ENCODE results near the gene UNC13A. TPM values are rescaled to one million over a fixed set of nuclear protein-coding genes. Genes with fewer than 3 reads are reported as not detected.

The UNC13A gene
- polyA plus RNA-seq, 1 donor from 2014 or later: 7.8 TPM

GRCh38 chr19:17627921-17628320 is 60.2 kb downstream of the UNC13A start:
- H3K9me2 ChIP-seq (ENCODE audit: insufficient read depth, low read length): no peaks in the 10 kb centered on the region
- H3K27ac ChIP-seq (ENCODE audit: low read length): no peak overlapping the region
- no peaks in the 10 kb centered on the region for H3K9me3 ChIP-seq (ENCODE audit: low read length)
- H3F3A ChIP-seq (ENCODE audit: insufficient read depth, low read length, poor library complexity, severe bottlenecking): no peaks in the 10 kb centered on the region
- no peak overlapping the region for H3K4me3 ChIP-seq (ENCODE audit: low read length)
- no peaks in the 10 kb centered on the region for H3K36me3 ChIP-seq (ENCODE audit: insufficient read depth, low read length)
- no peaks in the 10 kb centered on the region for H3K27me3 ChIP-seq (ENCODE audit: insufficient read depth, low read depth, low read length)
- H3K9ac ChIP-seq (ENCODE audit: low read length): no peak overlapping the region
- TF ChIP-seq, protein P1, sequence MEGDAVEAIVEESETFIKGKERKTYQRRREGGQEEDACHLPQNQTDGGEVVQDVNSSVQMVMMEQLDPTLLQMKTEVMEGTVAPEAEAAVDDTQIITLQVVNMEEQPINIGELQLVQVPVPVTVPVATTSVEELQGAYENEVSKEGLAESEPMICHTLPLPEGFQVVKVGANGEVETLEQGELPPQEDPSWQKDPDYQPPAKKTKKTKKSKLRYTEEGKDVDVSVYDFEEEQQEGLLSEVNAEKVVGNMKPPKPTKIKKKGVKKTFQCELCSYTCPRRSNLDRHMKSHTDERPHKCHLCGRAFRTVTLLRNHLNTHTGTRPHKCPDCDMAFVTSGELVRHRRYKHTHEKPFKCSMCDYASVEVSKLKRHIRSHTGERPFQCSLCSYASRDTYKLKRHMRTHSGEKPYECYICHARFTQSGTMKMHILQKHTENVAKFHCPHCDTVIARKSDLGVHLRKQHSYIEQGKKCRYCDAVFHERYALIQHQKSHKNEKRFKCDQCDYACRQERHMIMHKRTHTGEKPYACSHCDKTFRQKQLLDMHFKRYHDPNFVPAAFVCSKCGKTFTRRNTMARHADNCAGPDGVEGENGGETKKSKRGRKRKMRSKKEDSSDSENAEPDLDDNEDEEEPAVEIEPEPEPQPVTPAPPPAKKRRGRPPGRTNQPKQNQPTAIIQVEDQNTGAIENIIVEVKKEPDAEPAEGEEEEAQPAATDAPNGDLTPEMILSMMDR (IDR thresholded peaks at IDR 0.05; ENCODE audit: poor library complexity, severe bottlenecking): no peak
- TF ChIP-seq EP300 (conservative IDR thresholded peaks at IDR 0.05; ENCODE audit: poor library complexity, severe bottlenecking): no peak
- TF ChIP-seq, protein P2, sequence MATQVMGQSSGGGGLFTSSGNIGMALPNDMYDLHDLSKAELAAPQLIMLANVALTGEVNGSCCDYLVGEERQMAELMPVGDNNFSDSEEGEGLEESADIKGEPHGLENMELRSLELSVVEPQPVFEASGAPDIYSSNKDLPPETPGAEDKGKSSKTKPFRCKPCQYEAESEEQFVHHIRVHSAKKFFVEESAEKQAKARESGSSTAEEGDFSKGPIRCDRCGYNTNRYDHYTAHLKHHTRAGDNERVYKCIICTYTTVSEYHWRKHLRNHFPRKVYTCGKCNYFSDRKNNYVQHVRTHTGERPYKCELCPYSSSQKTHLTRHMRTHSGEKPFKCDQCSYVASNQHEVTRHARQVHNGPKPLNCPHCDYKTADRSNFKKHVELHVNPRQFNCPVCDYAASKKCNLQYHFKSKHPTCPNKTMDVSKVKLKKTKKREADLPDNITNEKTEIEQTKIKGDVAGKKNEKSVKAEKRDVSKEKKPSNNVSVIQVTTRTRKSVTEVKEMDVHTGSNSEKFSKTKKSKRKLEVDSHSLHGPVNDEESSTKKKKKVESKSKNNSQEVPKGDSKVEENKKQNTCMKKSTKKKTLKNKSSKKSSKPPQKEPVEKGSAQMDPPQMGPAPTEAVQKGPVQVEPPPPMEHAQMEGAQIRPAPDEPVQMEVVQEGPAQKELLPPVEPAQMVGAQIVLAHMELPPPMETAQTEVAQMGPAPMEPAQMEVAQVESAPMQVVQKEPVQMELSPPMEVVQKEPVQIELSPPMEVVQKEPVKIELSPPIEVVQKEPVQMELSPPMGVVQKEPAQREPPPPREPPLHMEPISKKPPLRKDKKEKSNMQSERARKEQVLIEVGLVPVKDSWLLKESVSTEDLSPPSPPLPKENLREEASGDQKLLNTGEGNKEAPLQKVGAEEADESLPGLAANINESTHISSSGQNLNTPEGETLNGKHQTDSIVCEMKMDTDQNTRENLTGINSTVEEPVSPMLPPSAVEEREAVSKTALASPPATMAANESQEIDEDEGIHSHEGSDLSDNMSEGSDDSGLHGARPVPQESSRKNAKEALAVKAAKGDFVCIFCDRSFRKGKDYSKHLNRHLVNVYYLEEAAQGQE (IDR thresholded peaks at IDR 0.05; ENCODE audit: borderline replicate concordance): no peak
- TF ChIP-seq TAF1 (IDR thresholded peaks at IDR 0.05; ENCODE audit: low read depth): no peak
- TF ChIP-seq RAD21 (conservative IDR thresholded peaks at IDR 0.05): no peak
- TF ChIP-seq POLR2AphosphoS5 (IDR thresholded peaks at IDR 0.05): no peak
- TF ChIP-seq MXI1 (conservative IDR thresholded peaks at IDR 0.05; ENCODE audit: poor library complexity, severe bottlenecking): no peak
- no peak for TF ChIP-seq EZH2 (IDR thresholded peaks at IDR 0.05; ENCODE audit: borderline replicate concordance, insufficient read depth, low read length, poor library complexity, severe bottlenecking)
- no peak for TF ChIP-seq SMC3 (conservative IDR thresholded peaks at IDR 0.05; ENCODE audit: poor library complexity)
- no peak overlapping the region for H3K4me2 ChIP-seq (ENCODE audit: low read length)
- H3K79me2 ChIP-seq (replicated peaks; ENCODE audit: insufficient read depth, low read length): no peaks in the 10 kb centered on the region
- no peaks in the 10 kb centered on the region for H4K20me1 ChIP-seq (ENCODE audit: insufficient read depth)
- H2AFZ ChIP-seq (ENCODE audit: low read depth, low read length): no peak overlapping the region

- Histone ChIP-seq H3K36me3 (ENCODE audit: insufficient read depth, low read length) (peaks cover 5% of the 10 kb centered on the region), H3K27ac (ENCODE audit: low read length) (no peak overlapping the region)
- TF ChIP-seq, protein P1 (IDR thresholded peaks at IDR 0.05; ENCODE audit: poor library complexity, severe bottlenecking): no peak
- TF ChIP-seq MXI1 (conservative IDR thresholded peaks at IDR 0.05; ENCODE audit: poor library complexity, severe bottlenecking) (no peak), EP300 (conservative IDR thresholded peaks at IDR 0.05; ENCODE audit: poor library complexity, severe bottlenecking) (no peak), RAD21 (conservative IDR thresholded peaks at IDR 0.05) (no peak), SMC3 (conservative IDR thresholded peaks at IDR 0.05; ENCODE audit: poor library complexity) (no peak), EZH2 (IDR thresholded peaks at IDR 0.05; ENCODE audit: borderline replicate concordance, insufficient read depth, low read length, poor library complexity, severe bottlenecking) (no peak), TAF1 (IDR thresholded peaks at IDR 0.05; ENCODE audit: low read depth) (no peak), POLR2AphosphoS5 (IDR thresholded peaks at IDR 0.05) (no peak)
- TF ChIP-seq, protein P2 (IDR thresholded peaks at IDR 0.05; ENCODE audit: borderline replicate concordance): no peak
These were observed 61.0 kb downstream of the UNC13A start for GRCh38 chr19:17627161-17627560.

More at GRCh38 chr19:17627161-17627560, 61.0 kb downstream of the UNC13A start:
- no peaks in the 10 kb centered on the region for H3K9me3 ChIP-seq (ENCODE audit: low read length)
- H3K9ac ChIP-seq (ENCODE audit: low read length): no peak overlapping the region
- H3K4me2 ChIP-seq (ENCODE audit: low read length): no peak overlapping the region
- no peaks in the 10 kb centered on the region for H4K20me1 ChIP-seq (ENCODE audit: insufficient read depth)
- no peaks in the 10 kb centered on the region for H3K79me2 ChIP-seq (replicated peaks; ENCODE audit: insufficient read depth, low read length)
- H2AFZ ChIP-seq (ENCODE audit: low read depth, low read length): no peak overlapping the region
- no peak overlapping the region for H3K4me3 ChIP-seq (ENCODE audit: low read length)
- no peaks in the 10 kb centered on the region for H3K9me2 ChIP-seq (ENCODE audit: insufficient read depth, low read length)
- H3F3A ChIP-seq (ENCODE audit: insufficient read depth, low read length, poor library complexity, severe bottlenecking): no peaks in the 10 kb centered on the region
- H3K27me3 ChIP-seq (ENCODE audit: insufficient read depth, low read depth, low read length): no peaks in the 10 kb centered on the region

Data from neural cell (in vitro differentiated cells).